HAP-1 (cell line): ENCODE results near the gene EPHB3.

Source experiments
- DNase-seq, 2 experiments: peaks; one replicate each; pipeline ENCODE4 v3.0.0-alpha.2; 2016 to 2020; ENCODE audit warnings: low spot score in 2 of 2
- H3K27me3 ChIP-seq: fragments of 250-450 bp; sonication (Bioruptor Pico); 2 replicates; pipeline ENCODE4 v1.5.1; 2020; ENCODE audit warnings: low read depth, mild to moderate bottlenecking, moderate library complexity
- H3K36me3 ChIP-seq: fragments of 250-450 bp; sonication (Bioruptor Pico); replicated peaks from 2 replicates; pipeline ENCODE4 v1.5.1; 2020; ENCODE audit warnings: mild to moderate bottlenecking
- H3K4me1 ChIP-seq: fragments of 250-450 bp; sonication (Bioruptor Pico); 2 replicates; pipeline ENCODE4 v1.5.1; 2020; ENCODE audit warnings: mild to moderate bottlenecking
- H3K4me3 ChIP-seq: fragments of 250-450 bp; sonication (Bioruptor Pico); 2 replicates; pipeline ENCODE4 v1.5.1; 2020; ENCODE audit warnings: mild to moderate bottlenecking, moderate library complexity
- H3K9me3 ChIP-seq: fragments of 250-450 bp; sonication (Bioruptor Pico); 2 replicates; pipeline ENCODE4 v1.5.1; 2020; ENCODE audit warnings: mild to moderate bottlenecking, moderate library complexity
- in situ Hi-C: fragments of 300-500 bp; cut with MboI; formaldehyde crosslinking; loops from 3 replicates; pipeline ENCODE4 v1.14.3; 2020; ENCODE audit warnings: low sequenced_read_pairs, inconsistent platforms, mixed read lengths

Gene EPHB3

DNA sequence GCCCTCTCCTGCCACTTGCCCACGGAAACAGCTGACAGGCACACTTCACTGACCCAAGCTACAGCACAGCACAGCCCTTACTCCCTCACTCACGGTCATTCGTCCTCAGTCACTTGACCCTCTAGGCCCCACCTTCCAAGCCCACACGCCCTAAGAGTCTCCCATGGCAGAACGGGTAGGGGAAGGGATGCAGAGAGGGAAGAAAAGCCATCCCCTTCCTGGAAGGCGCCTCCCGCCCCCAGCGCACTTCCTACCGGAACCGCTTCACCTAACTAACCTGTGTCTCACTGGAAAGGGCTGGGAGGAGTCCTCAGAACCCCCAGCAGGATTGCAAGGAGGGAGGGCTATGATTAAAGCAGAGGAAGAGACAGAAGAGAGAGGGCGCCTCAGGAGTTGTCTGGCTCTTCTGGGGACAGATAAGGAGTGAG is 22.9 kb downstream of the EPHB3 start:
- Histone ChIP-seq H3K36me3 (peaks cover 19% of the 10 kb centered on the region), H3K27me3 (no peaks in the 10 kb centered on the region), H3K9me3 (no peaks in the 10 kb centered on the region), H3K4me3 (no peak overlapping the region), H3K4me1 (peaks cover 10% of the 10 kb centered on the region)
- in situ Hi-C loops, result no loop called here
- no peak for DNase-seq

- Histone ChIP-seq H3K36me3 (peaks cover 12% of the 10 kb centered on the region), H3K27me3 (no peaks in the 10 kb centered on the region)
Measured at GRCh38 chr3:184585545-184585944, 24.0 kb downstream of the EPHB3 start.

DNA sequence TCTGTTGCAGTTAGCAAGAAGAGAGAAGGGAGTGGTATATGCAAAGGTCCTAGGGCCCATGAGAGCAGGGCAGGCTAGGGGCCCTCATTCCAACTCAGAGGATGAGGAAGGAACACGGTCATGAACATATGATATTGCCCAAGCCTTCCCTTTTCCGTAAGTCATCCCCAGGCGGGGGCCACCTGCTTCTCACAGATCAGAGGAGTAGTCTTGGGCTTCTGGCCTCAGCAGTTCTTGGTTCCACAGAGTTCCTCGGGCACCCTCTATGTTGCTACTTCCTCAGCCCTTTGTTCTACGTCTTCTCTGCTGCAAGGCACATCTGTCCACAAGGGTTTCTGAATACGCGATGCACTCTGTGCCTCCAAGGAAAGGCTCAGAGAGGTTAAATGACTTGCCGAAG is 25.3 kb downstream of the EPHB3 start:
- H3K27me3 ChIP-seq, result no peaks in the 10 kb centered on the region
- in situ Hi-C loops, result no loop called here
- peaks cover 10% of the 10 kb centered on the region for H3K4me1 ChIP-seq
- no peak for DNase-seq
- no peaks in the 10 kb centered on the region for H3K9me3 ChIP-seq
- peaks cover 5% of the 10 kb centered on the region for H3K36me3 ChIP-seq
- H3K4me3 ChIP-seq, result no peak overlapping the region

More at GRCh38 chr3:184585545-184585944, 24.0 kb downstream of the EPHB3 start:
- Histone ChIP-seq H3K9me3 (no peaks in the 10 kb centered on the region), H3K4me1 (peaks cover 10% of the 10 kb centered on the region), H3K4me3 (no peak overlapping the region)
- in situ Hi-C loops, result no loop called here
- DNase-seq, result no peak

DNA sequence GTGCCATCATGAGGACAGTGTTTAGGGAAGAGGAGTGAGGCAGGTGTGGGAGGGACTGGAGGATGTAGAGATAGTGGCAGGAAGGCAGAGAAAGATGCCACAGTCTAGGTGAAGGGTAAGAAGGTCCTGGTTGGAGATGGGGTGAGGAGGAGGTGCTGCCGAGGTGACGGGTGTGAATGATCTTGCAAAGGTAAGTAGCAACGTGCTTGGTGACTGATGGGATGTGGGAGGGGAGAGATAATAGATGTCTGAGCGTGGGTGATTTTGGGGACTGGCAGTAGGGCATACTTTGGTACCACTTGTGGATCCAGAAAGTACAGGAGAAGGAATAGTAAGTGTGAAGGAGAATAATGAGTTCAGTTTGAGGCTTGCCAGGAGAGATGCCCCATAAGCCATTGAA is 27.2 kb downstream of the EPHB3 start:
- H3K9me3 ChIP-seq, result no peaks in the 10 kb centered on the region
- H3K27me3 ChIP-seq, result no peaks in the 10 kb centered on the region
- H3K4me3 ChIP-seq, result no peak overlapping the region
- no peak for DNase-seq
- no peaks in the 10 kb centered on the region for H3K36me3 ChIP-seq
- in situ Hi-C loops, result no loop called here
- no peaks in the 10 kb centered on the region; the same call in 1 of the 2 replicates for H3K4me1 ChIP-seq

DNA sequence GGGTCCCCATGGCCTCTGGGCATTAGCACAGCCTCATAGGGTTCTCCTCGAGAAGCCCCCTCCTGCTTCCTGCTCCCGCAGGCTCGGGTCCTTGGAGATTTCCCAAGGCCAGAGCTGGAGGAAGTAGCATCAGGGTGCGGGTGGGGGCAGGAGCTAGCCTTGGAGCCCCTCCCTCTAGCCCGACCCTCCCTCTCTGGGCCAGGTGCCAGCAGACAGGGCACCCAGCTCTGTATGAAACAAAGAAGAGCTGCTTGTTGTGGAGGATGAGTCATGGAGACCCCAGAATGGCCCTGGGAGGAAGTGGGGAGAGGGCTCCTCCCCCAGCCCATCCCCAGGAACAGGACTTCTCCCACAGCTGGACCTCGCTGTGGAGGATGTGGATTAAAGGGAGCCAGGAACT is 29.2 kb downstream of the EPHB3 start:
- Histone ChIP-seq H3K4me3 (no peak overlapping the region), H3K36me3 (no peaks in the 10 kb centered on the region), H3K9me3 (no peaks in the 10 kb centered on the region), H3K27me3 (no peaks in the 10 kb centered on the region), H3K4me1 (no peaks in the 10 kb centered on the region)
- no peak for DNase-seq
- in situ Hi-C loops, result no loop called here

DNA sequence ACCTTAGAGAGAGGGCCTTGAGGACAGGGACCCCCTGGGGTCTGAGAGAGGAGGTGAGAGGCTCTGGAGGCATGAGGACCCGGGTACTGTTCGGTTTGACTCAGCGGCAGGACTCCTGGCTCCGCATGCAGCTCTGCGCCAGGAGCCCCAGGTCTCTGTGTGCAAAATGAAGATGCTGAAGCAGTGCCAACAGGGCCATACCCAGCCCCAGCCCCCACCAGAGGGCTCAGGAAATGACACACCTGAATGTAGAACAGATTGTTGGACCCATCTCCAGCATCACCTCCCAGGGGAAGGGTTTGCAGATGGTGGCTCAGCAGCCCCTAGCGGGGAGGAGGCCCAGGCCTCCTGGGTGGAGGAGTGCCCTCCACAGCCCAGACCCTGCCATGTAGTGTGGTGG is 30.2 kb downstream of the EPHB3 start:
- H3K4me3 ChIP-seq, result no peak overlapping the region
- in situ Hi-C loops, result no loop called here
- H3K9me3 ChIP-seq, result no peaks in the 10 kb centered on the region
- H3K4me1 ChIP-seq, result no peaks in the 10 kb centered on the region
- no peaks in the 10 kb centered on the region for H3K27me3 ChIP-seq
- H3K36me3 ChIP-seq, result no peaks in the 10 kb centered on the region
- DNase-seq, result no peak

GRCh38 chr3:184592371-184593219 is 31.0 kb downstream of the EPHB3 start:
- no peak overlapping the region for H3K4me3 ChIP-seq
- no peaks in the 10 kb centered on the region for H3K27me3 ChIP-seq
- no peaks in the 10 kb centered on the region for H3K36me3 ChIP-seq
- in situ Hi-C loops, result no loop called here
- H3K4me1 ChIP-seq, result no peaks in the 10 kb centered on the region
- no peaks in the 10 kb centered on the region for H3K9me3 ChIP-seq
- DNase-seq, result no peak

DNA sequence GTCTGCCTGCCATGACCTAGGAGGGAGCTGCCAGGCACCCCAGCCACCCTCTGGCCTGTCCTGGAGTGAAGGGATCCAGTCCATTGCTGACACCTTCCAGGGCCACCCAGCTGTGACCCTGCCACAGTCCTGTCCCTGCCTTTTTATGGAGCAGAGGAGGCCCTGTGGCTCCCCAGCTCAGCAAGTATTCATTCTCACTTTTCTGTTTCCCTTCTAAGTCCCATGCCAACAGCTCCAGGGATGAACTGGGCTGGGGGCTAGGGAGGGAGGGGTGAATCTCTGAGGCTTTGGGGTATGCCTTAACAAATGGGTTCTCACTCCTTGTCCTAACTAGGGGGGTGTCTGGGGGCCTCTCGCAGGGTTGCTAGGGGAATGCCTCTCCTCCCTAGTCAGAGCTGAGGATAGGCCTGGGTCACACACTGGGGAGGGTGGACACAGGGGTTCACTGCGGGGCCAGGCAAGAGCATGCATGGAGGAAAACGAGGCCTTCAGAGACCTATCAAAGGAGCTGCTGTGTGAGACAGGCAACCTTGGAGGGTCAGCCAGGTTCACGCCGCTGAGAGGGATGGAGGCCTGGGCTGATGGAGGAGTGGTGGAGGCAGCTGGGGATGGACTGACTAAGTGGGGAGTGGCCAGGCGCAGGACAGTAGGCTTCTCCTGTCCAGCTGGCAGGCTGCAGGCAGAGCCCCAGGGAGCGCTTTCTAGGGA is 31.8 kb downstream of the EPHB3 start:
- H3K4me1 ChIP-seq, result no peaks in the 10 kb centered on the region
- in situ Hi-C loops, result no loop called here
- no peak overlapping the region for H3K4me3 ChIP-seq
- H3K36me3 ChIP-seq, result no peaks in the 10 kb centered on the region
- H3K27me3 ChIP-seq, result no peaks in the 10 kb centered on the region
- H3K9me3 ChIP-seq, result no peaks in the 10 kb centered on the region
- no peak for DNase-seq

DNA sequence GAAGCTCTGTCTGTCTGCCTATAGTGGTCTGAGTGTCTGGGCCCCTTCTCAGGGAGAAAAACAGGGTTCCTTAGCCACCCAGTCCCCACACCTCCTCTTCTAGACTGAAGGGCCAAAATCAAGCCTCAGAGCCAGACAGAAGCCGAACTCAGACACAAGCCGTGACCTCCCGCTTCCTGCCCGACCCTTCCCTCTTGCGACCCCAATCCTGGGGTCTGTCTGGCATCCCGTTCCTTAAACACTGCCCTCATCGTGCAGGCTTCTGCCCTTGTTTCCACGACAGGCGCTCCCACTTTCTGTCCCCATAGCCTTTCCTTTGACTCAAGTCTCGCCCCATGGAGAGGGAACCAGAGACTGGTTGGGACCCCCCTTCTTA is 32.3 kb downstream of the EPHB3 start:
- Histone ChIP-seq H3K27me3 (no peaks in the 10 kb centered on the region), H3K4me1 (no peaks in the 10 kb centered on the region), H3K36me3 (no peaks in the 10 kb centered on the region), H3K4me3 (no peak overlapping the region), H3K9me3 (no peaks in the 10 kb centered on the region)
- no peak for DNase-seq
- in situ Hi-C loops, result no loop called here

GRCh38 chr3:184594371-184595001 is 32.9 kb downstream of the EPHB3 start:
- no peak for DNase-seq
- Histone ChIP-seq H3K27me3 (no peaks in the 10 kb centered on the region), H3K9me3 (no peaks in the 10 kb centered on the region), H3K4me1 (no peaks in the 10 kb centered on the region), H3K36me3 (no peaks in the 10 kb centered on the region), H3K4me3 (no peak overlapping the region)
- in situ Hi-C loops, result no loop called here

GRCh38 chr3:184595726-184596125 is 34.1 kb downstream of the EPHB3 start:
- in situ Hi-C loops, result no loop called here
- no peaks in the 10 kb centered on the region for H3K36me3 ChIP-seq

DNA sequence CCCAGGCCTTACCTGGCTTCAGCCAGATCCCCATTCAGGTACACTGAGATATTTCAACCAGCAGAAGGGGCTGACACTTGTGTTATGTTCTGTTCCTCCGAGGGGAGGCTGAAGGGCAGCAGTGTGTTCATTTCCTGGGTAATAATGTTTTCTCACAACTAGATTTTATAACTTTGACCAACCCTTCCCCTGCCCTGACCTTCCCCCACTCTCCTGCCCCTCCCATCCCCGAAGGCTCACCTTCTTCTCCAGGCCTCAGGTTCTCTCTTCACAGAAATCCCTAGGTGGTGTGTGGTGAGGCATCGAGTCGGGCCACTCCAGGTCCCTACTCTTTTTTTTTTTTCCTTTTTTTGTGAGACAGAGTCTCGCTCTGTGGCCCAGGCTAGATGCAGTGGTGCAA is 34.6 kb downstream of the EPHB3 start:
- Histone ChIP-seq H3K4me3 (no peak overlapping the region), H3K27me3 (no peaks in the 10 kb centered on the region), H3K4me1 (no peaks in the 10 kb centered on the region), H3K36me3 (no peaks in the 10 kb centered on the region), H3K9me3 (no peaks in the 10 kb centered on the region)
- DNase-seq, result no peak
- in situ Hi-C loops, result no loop called here

More at GRCh38 chr3:184595726-184596125, 34.1 kb downstream of the EPHB3 start:
- Histone ChIP-seq H3K27me3 (no peaks in the 10 kb centered on the region), H3K4me3 (no peak overlapping the region), H3K4me1 (no peaks in the 10 kb centered on the region), H3K9me3 (no peaks in the 10 kb centered on the region)
- DNase-seq, result no peak

- Histone ChIP-seq H3K9me3 (no peaks in the 10 kb centered on the region), H3K36me3 (no peaks in the 10 kb centered on the region), H3K4me3 (no peak overlapping the region), H3K4me1 (no peaks in the 10 kb centered on the region), H3K27me3 (no peaks in the 10 kb centered on the region)
- no peak for DNase-seq
- in situ Hi-C loops, result no loop called here
Measured at GRCh38 chr3:184596886-184597575, 35.4 kb downstream of the EPHB3 start.
